ENCODE measurements around the gene PANX1.
A peak's percentile ranks its signal among the peaks of the same experiment; 100 is the strongest.

Gene PANX1

GRCh38 chr11:94132823-94133408 is 4.3 kb downstream of the PANX1 start:
- no peak for DNase-seq (ENCODE audit: insufficient read length, low spot score)
- no peak for TF ChIP-seq POLR2A (IDR thresholded peaks at IDR 0.05; ENCODE audit: low read depth, low read length)
- TF ChIP-seq PAX5 (IDR thresholded peaks at IDR 0.05; ENCODE audit: insufficient read depth, low read length, severe bottlenecking), result no peak
- TF ChIP-seq POU2F2 (IDR thresholded peaks at IDR 0.05; ENCODE audit: low read depth, low read length), result no peak
- no peak for TF ChIP-seq POLR2AphosphoS5 (IDR thresholded peaks at IDR 0.05; ENCODE audit: low read depth, low read length)
- no peak for TF ChIP-seq TAF1 (IDR thresholded peaks at IDR 0.05; ENCODE audit: low read depth, low read length)

DNA sequence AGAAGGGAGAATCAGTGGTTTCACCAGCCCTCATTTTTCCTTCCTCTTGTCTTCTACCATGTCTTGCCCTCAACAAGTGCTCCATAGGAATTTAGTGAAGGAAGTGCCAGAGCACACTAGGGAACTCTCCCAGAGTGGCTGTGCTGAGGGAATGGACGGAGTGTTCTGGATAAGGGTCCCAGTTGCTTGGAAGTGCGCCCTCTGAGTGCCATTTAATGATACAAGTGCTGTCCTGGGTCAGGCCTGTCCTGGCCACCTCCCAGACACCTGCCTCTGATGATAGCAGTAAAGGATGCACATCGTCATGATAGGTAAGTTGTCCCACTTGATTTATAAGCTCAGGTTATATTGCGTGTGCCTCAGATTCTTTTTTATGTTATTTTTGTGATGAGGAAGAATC is 5.1 kb downstream of the PANX1 start:
- FAIRE-seq (no peak), DNase-seq (ENCODE audit: insufficient read length, low spot score) (no peak)
- no peak for TF ChIP-seq PAX5 (IDR thresholded peaks at IDR 0.05; ENCODE audit: insufficient read depth, low read length, severe bottlenecking)
- TF ChIP-seq SPI1 (IDR thresholded peaks at IDR 0.05; ENCODE audit: low read depth, low read length), result no peak
- no peak for TF ChIP-seq POLR2A (IDR thresholded peaks at IDR 0.05; ENCODE audit: low read depth, low read length)
- no peak for TF ChIP-seq TAF1 (IDR thresholded peaks at IDR 0.05; ENCODE audit: low read depth, low read length)
- no peak for TF ChIP-seq POLR2AphosphoS5 (IDR thresholded peaks at IDR 0.05; ENCODE audit: low read depth, low read length)
- TF ChIP-seq POU2F2 (IDR thresholded peaks at IDR 0.05; ENCODE audit: low read depth, low read length), result no peak

More at GRCh38 chr11:94132823-94133408, 4.3 kb downstream of the PANX1 start:
- no peak for FAIRE-seq

DNA sequence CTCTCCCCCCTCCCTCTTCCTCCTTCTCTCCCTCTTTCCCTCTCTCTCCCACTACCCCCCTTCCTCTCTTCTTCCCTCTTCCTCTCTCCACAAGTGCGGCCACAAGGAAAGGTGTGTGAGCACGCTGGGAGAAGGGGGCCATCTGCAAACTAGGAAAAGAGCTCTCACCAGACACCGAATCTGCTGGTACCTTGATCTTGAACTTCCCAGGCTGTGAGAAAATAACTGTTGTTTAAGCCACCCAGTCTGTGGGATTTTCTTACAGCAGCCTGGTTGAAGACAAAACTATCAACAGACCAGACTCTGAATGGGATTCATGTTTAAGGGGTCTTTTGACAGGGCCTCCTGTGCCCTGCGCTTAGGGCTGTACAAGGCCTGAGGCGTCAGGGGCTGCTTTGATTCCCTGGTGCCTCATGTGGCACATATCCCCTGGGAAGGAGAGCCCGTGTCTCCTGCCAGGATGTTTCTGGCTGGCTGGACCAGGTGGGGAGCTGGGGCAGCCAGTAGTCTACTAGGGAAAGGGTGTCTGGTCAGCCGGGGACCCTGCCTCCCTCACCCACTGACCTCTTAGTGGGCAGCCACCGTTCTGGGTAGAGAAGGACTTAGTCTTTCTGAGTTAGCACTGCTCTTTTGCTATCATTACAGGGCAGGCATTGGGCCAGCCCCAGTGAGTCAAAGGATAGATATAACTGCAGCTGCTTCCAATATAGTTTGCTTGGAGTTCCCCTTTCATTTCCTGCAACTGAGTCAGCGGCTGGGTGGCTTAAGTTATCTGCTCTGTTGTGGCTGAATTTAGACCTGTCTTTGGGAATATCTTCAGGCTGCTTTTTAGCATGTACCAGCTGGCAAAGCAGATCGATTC is 6.2 kb downstream of the PANX1 start:
- FAIRE-seq (no peak), DNase-seq (ENCODE audit: insufficient read length, low spot score) (no peak)
- TF ChIP-seq SPI1 (IDR thresholded peaks at IDR 0.05; ENCODE audit: low read depth, low read length), result peak; percentile 12; the same call in 1 of the 2 replicates
- TF ChIP-seq POLR2A (IDR thresholded peaks at IDR 0.05; ENCODE audit: low read depth, low read length), result no peak

DNA sequence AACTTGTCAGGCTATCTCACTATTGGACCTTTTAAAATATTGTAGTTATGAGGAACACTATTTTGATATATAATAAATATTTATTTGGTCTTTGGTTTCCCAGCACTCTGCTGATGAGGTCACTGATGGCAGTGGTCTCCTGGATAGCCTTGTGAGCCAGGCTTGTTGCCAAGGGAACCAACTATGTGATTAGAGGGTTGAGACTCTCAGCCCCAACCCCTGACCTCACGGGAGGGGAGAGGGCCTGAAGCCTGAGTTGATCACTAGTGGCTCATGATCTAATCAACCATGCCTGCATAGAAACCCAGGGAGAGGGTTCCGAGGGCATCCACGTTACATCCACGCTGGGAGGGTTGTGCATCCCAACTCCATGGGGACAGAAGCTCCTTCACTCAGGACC is 10.8 kb downstream of the PANX1 start:
- FAIRE-seq (no peak), DNase-seq (ENCODE audit: insufficient read length, low spot score) (no peak)
- TF ChIP-seq POLR2AphosphoS5 (IDR thresholded peaks at IDR 0.05; ENCODE audit: low read depth, low read length) (no peak), PAX5 (IDR thresholded peaks at IDR 0.05; ENCODE audit: insufficient read depth, low read length, severe bottlenecking) (no peak), POU2F2 (IDR thresholded peaks at IDR 0.05; ENCODE audit: low read depth, low read length) (no peak), POLR2A (IDR thresholded peaks at IDR 0.05; ENCODE audit: low read depth, low read length) (no peak), SPI1 (IDR thresholded peaks at IDR 0.05; ENCODE audit: low read depth, low read length) (no peak), TAF1 (IDR thresholded peaks at IDR 0.05; ENCODE audit: low read depth, low read length) (no peak)

- TF ChIP-seq POLR2A (IDR thresholded peaks at IDR 0.05; ENCODE audit: low read depth, low read length), result no peak
- TF ChIP-seq TAF1 (IDR thresholded peaks at IDR 0.05; ENCODE audit: low read depth, low read length), result no peak
- FAIRE-seq, result no peak
- DNase-seq (ENCODE audit: insufficient read length, low spot score), result no peak
Observed at GRCh38 chr11:94140154-94140655, 11.6 kb downstream of the PANX1 start.

GRCh38 chr11:94141511-94142307 is 13.1 kb downstream of the PANX1 start:
- no peak for TF ChIP-seq TAF1 (IDR thresholded peaks at IDR 0.05; ENCODE audit: low read depth, low read length)
- DNase-seq (ENCODE audit: insufficient read length, low spot score), result no peak
- no peak for FAIRE-seq

- FAIRE-seq, result no peak
- TF ChIP-seq POLR2AphosphoS5 (IDR thresholded peaks at IDR 0.05; ENCODE audit: low read depth, low read length), result no peak
- TF ChIP-seq POU2F2 (IDR thresholded peaks at IDR 0.05; ENCODE audit: low read depth, low read length), result no peak
- no peak for TF ChIP-seq POLR2A (IDR thresholded peaks at IDR 0.05; ENCODE audit: low read depth, low read length)
- TF ChIP-seq PAX5 (IDR thresholded peaks at IDR 0.05; ENCODE audit: insufficient read depth, low read length, severe bottlenecking), result no peak
- no peak for TF ChIP-seq TAF1 (IDR thresholded peaks at IDR 0.05; ENCODE audit: low read depth, low read length)
- no peak for TF ChIP-seq SPI1 (IDR thresholded peaks at IDR 0.05; ENCODE audit: low read depth, low read length)
- DNase-seq (ENCODE audit: insufficient read length, low spot score), result no peak
Observed at GRCh38 chr11:94142308-94143281, 14.0 kb downstream of the PANX1 start.

DNA sequence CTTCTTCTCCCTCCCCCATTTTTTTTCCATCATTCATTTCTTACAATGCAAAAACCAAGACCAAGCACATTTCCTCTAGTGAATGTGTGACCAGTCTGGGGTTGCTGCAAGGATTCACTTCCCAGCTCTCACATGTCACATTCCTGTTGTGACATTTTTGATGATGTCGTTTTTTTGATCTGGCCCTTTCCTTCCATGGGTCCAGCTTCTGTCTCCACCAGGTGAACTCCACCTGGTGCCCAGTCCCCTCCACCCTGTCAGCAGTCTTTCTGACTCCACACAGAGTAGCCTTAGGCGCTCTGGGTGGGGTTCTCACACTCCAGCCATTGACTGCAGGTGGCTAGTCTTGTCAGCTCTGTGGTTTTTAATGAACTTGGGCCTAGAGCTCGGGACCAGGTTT is 15.6 kb downstream of the PANX1 start:
- FAIRE-seq, result no peak
- TF ChIP-seq SPI1 (IDR thresholded peaks at IDR 0.05; ENCODE audit: low read depth, low read length), result no peak
- no peak for TF ChIP-seq POU2F2 (IDR thresholded peaks at IDR 0.05; ENCODE audit: low read depth, low read length)
- no peak for TF ChIP-seq POLR2A (IDR thresholded peaks at IDR 0.05; ENCODE audit: low read depth, low read length)
- TF ChIP-seq TAF1 (IDR thresholded peaks at IDR 0.05; ENCODE audit: low read depth, low read length), result no peak
- TF ChIP-seq PAX5 (IDR thresholded peaks at IDR 0.05; ENCODE audit: insufficient read depth, low read length, severe bottlenecking), result no peak
- TF ChIP-seq POLR2AphosphoS5 (IDR thresholded peaks at IDR 0.05; ENCODE audit: low read depth, low read length), result no peak
- no peak for DNase-seq (ENCODE audit: insufficient read length, low spot score)

DNA sequence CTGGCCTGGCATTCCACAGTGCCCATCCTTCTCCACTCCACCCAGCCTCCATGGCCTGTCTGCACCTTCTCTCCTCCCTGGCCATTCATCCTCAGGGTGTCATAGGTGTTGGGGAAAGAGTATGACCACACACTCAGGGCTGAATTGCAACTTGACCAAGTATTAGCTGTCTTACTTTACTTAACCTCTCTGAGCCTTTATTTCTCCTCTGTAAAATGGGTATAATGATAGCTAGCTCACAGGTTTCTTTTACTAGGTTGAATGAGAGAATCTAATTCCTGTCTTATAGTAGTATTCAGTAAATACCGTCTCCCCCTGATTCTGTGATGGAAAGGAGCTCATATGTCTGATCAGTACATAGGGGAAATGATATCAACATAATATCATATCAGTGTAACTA is 16.0 kb downstream of the PANX1 start:
- FAIRE-seq, result no peak
- no peak for DNase-seq (ENCODE audit: insufficient read length, low spot score)
- TF ChIP-seq SPI1 (IDR thresholded peaks at IDR 0.05; ENCODE audit: low read depth, low read length), result no peak
- no peak for TF ChIP-seq POU2F2 (IDR thresholded peaks at IDR 0.05; ENCODE audit: low read depth, low read length)
- TF ChIP-seq TAF1 (IDR thresholded peaks at IDR 0.05; ENCODE audit: low read depth, low read length), result no peak
- no peak for TF ChIP-seq PAX5 (IDR thresholded peaks at IDR 0.05; ENCODE audit: insufficient read depth, low read length, severe bottlenecking)
- TF ChIP-seq POLR2A (IDR thresholded peaks at IDR 0.05; ENCODE audit: low read depth, low read length), result no peak
- TF ChIP-seq POLR2AphosphoS5 (IDR thresholded peaks at IDR 0.05; ENCODE audit: low read depth, low read length), result no peak

Data from GM12891 (cell line).